SH-SY5Y (cell line): ENCODE results near the gene EMX1.

ENCODE experiments used
- GATA2 ChIP-seq: IDR thresholded peaks from 2 replicates; pipeline ENCODE4 v1.6.1; 2011; ENCODE audit warnings: mild to moderate bottlenecking, low read depth, low read length
- GATA3 ChIP-seq: IDR thresholded peaks from 2 replicates; pipeline ENCODE4 v1.6.1; 2011; ENCODE audit warnings: low read depth, mild to moderate bottlenecking, low read length, moderate library complexity

- TF ChIP-seq GATA2 (no peak), GATA3 (no peak)
These were observed 48.6 kb downstream of the EMX1 start for GRCh38 chr2:72965770-72966450.
